ENCODE results near the gene NFATC2.
"Not testable (repeated sequence)": the region's sequence is repeated elsewhere in the genome, so short reads cannot be mapped to it uniquely, and the experiment has no call there.

The NFATC2 gene

DNA sequence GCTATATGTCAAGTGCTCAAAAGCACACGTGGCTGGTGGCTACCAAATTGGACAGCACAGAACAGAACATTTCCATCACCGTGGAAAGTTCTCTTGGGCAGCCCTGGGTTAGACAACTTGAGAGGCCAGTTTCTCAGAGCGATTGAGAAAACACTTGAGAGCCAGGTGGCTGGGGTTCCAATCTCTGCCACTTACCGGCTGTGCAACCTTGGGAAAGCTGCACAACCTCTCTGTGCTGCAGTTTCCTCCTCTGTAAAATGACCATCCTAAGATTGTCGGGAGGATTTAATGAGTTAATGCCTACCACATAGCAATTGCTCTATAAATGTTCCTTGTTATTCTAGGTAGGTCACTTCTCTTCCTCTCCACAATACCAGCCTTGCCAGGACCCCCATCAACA lies 25.1 kb upstream of the NFATC2 start:
- DNase-seq (ENCODE audit: low read depth): no peak

DNA sequence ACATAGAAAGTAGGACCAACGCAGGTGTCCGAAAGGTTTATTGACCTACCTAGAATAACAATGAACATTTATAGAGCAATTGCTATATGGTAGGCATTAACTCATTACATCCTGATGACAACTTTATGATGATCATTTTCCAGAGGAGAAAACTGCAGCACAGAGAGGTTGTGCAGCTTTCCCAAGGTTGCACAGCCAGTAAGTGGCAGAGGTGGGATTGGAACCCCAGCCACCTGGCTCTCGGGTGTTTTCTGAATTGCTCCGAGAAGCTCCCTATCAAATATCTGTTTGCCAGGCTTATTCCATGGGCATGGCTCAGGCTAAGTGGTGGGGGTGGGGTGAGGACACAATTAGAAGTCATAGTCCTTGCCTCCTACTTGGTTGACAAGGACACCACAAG lies 24.1 kb upstream of the NFATC2 start:
- DNase-seq (ENCODE audit: low read depth): no peak

DNA sequence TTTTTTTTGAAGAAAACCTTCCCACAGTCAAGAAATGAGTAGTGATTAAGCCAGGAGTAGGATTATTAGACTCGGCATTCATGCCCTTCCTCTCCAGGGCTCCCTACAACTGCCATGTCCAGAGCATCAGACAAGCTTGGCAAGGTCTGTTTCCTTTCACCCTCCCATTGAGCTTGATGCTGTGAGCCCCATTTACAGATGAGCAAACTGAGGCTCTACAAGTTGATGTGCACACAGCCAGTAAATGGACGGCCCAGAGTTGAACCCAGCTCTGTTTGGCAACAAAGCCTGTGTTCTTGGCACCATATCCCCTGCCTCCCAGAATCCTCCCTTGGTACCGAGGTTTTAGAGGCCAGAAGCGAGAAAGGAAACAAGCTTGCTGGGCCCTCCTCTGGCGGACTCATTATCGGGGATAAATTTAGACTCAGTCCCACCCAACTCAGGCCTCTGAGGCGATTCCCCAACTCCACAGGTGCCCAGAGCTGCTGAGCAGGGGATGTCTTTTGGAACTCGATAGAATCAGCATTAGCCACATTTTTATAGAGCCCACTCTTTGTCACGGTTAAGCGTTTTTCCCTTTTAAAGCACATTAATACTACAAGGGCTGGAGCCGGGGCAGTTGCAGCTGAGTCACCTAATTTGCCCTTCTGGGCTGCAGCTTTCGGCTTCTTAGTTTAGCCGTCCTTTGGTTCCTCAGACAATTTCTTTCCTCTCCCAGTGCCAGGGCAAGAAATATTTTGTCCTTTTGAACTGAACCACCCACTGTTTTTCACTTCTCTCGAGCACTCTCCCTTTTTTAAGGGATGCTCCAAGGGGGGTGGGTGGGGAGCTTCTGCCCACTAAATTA lies 23.0 kb upstream of the NFATC2 start:
- DNase-seq (ENCODE audit: low read depth): no peak

DNA sequence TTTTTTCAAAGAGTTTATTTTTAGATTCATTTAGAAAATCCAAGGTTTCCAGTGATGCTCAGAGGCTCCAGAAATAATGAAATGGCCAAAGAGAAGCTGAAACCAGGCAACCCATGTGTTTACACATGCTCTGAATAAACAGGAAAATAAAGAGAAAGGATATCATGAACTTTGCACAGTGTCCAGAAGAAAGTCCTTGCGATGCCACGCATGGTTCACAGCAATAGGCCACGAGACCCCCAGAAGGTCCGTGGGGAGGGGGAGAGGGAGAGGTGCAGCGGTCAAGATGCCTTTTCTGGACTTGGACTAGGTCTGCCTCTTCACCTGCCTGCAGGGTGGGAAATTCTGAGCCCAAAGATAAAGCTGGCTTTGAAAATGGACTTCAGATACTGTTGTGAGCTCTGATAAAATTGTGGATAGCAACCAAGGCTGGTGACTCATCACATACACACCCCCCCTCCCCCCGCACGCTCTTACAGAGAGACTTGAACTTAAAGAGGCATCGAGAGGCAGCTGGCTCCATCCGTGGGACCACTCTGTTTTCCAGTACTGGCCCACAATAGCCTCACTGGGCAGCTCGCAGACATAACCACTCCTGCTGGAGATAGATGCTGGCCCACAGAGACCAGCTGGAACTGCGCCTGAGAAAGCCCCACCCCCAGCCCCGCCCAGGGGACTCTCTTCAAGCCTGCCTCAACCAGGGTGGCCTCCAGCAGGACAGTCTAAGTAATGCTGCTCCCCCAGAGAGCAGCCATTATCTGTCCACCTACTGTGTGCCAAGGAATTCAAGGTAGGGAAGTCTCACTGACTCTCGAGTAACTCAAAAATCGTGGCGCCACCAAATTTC lies 21.2 kb upstream of the NFATC2 start:
- no peak for DNase-seq (ENCODE audit: low read depth)

DNA sequence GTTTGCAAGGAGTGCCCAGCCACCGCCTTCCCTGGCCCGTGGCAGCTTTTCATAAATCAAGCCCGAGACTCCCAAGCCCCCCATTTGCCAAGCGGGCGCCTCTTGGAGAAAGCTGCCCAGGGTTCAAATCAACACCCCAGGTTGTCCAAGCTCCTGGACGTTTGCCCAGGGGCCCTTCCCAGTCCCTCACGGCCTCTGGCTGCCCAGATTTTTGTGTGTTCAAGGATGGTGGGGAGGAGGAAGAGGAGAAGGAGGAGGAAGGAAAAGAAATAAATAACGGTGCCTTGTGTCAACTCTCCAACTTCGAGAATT lies 20.6 kb upstream of the NFATC2 start:
- no peak for DNase-seq (ENCODE audit: low read depth)

DNA sequence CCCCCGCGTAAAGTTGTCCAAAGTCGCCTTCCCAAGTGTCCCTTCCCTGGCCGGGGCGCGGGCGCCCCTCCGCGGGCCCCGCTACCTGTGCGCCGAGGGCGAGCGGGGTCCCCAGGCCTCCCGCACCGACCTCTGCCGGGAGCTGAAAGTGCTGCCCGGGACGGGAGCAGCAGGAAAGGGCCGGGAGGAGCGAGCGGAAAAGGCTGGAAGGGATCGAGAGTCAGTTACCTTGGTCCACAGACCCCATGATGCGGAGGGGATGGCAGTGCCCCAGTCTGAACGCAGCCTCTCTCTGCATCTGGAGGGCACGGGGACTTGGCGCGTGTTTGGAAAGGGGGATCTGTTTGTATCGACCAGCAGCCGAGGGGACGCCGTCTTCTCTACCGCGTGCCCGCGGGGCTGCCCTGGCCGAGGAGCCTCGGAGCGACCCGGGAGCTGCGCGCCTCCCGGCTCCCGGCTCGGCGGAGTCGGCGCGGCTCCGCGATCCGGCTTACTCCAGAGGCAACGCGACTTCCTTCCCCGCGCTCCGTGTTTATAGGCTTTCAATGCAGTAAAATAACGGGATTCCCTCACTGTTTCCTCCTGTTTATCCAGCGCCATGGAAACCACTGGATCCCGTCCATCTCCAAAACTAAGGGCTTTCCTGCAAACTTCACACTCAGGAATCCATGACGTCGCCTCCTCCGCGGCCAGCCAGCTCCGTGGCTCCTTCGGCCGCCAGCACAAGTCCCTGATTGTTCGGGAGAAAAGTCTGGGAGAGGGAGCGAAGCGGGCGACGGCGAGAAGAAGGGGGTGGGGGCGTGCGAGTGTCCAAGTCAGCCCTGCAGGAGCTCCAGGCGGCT lies 20.0 kb upstream of the NFATC2 start:
- DNase-seq (ENCODE audit: low read depth): no peak

DNA sequence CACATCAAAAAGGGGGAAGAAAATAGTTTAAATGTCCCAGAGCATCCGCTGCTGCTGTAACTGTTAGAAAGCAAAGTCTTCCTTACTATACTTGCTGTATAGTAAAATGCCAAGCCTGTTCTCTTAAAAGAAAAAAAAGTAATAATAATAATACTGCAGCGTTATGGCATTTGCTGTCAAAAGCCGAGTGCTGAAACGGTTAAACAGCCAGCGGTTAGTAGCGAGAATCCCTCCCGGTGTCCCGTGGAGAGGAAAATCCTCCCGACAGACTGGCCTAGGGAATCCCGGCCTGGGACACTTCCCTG lies 19.5 kb upstream of the NFATC2 start:
- DNase-seq (ENCODE audit: low read depth): no peak

DNA sequence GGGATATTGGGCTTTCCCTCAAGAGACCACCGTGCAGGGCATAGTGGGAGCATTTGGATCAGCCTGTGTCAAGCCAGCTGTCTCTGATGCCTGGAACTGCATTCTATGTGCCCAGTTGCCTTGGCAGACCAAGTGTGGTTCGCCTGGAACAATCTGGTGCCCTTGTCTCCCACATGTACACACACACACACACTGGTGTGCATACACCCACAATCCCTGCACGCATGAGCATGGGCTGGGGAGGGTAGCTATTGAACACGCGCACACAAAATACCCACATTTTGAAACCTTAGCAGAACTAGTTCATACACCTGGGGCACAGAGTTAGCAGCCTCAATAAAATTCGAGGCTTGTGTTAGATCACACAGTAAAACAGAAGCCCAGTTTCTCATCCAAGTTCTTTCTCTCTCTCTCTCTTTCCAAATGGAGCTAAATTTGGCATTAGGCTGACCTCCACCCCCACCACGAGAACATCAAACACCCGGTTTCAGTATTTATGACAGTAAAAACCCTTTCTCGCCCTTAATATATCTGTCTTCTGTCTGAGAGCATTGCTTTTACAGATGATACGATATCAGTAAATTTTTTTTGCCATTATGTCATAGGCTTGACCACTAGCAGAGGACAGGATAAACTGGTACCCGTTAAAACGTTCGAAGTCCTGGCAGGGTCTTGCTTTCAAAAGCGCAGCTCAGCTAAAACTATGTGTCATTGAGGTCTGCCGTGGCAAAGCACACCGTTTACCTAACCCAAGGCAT lies 18.2 kb upstream of the NFATC2 start:
- DNase-seq (ENCODE audit: low read depth): no peak

DNA sequence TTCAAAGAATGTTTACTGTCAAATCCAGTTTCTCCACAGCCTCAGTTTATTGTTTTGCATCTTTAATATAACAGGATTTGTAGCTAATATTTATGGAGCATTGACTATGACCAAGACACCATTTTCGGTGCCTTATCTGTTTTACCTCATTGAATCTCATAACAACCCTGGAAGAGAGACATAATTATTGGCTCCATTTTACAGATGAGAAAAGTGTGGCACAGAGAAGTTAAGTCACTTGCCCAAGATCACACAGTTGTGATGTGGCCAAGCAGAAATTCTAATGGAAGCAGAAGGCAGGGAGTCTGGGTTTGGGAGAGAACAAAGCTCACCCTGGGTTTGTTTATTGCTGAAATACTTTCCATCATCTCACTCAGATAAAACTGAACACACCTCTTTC lies 17.5 kb upstream of the NFATC2 start:
- DNase-seq (ENCODE audit: low read depth): no peak

DNA sequence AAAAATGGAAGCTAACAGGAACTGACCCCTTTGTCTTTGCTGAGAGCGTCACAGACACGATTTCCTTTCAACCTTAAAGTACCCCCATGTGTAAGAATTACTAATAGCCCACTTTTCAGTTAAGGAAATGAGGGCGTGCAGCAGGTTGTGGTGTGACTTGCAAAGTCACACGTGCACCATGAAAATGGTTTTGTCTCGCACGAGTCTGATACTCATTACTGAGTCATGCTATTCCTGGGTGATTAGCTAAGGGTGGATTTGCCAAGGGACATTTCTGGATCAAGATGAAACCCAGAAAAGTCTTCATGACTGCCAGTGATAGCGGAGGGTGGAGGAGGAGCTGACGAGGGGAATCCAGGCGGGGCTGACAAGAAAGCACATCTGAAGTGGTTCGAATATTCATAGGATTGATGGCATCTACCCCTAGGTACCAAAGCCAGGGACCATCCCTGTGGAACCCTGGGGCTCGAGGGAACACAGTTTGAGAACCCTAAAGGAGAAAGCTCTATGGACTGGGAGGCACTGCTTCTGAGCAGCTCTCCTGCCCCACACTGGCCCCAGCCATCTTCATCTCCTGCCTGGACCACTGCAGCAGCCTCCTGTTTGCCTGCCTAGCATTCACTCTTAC lies 12.1 kb upstream of the NFATC2 start:
- DNase-seq (ENCODE audit: low read depth): no peak

DNA sequence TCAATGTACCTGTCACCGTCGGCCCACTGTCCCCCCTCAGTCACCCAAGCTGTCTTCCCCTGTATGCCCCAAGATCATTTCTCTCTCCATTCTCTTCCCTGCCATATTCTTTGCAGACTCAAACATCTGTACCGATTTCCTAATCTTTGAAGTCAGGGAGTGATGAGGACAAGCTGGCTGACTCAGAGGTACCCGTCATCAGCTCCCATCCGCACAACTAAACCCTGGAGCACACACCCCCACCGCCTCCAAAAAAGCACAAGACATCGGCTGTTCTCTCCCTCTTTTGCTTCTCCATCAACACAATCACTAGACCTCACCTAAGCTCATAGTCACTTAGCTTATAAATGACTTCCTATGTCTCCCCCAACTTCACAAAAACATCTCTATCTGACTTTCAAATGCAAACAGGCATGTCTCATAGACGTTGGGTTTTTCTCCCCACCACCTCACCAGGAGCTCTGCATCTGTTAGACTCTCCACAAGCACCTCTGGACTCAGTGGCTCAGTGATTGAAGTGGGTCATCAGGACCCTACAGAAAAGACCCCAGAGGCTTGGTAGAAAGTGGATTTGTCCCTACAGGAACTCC lies 11.5 kb upstream of the NFATC2 start:
- DNase-seq (ENCODE audit: low read depth): no peak

DNA sequence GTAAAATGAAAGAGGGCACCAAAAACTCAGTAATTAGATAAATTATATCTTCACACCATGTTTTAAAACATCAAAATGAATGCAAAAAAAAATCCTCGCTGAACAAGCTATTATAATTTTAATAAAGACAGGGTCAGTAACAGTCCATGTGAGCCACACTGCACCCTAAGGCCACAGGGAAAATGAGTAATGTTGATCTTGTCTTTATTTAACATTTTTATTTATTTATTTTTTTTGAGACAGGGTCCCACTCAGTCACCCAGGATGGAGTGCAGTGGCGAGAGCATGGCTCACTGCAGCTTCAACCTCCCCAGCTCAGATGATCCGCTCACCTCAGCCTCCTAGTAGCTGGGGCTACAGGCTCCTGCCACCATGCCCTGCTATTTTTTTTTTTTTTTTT lies 8.7 kb upstream of the NFATC2 start:
- DNase-seq (ENCODE audit: low read depth): no peak

DNA sequence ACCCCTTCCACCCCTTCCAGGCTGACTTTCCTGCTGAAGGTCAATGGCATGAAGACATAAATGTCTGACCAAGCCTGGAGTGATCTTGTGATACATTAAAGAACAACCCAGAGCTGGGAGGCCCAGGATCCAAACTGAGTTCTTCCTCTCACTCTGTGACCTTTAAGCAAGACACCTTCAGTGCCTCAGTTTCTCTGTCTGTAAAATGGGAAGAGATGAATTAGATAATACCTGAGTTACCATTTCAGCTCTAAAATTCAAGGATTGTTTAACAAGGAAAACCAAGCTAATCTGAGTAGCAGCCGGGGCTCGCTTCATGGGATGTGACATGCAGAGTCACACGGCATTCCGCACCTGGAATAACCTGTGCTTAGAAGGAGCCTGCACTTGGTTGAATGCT lies 7.0 kb upstream of the NFATC2 start:
- no peak for DNase-seq (ENCODE audit: low read depth)

DNA sequence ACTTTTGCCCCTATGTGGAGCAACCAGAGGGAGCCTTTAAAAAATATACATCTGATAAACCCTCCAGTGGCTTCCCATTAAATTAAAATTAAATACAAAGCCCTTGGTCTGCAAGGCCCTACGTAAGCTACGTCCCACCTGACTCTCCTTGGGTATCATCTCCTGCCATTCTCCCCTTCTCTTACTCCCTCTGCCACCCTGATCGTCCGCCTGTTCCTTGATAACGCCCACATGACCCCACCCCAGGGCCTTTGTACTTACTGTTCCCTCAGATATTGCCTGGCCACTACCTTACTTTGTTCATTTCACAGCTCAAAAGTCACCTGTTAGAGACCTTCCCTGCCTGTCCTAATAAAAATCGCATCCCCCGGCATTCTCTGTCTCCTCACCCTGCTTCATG lies 5.4 kb upstream of the NFATC2 start:
- DNase-seq (ENCODE audit: low read depth): no peak

DNA sequence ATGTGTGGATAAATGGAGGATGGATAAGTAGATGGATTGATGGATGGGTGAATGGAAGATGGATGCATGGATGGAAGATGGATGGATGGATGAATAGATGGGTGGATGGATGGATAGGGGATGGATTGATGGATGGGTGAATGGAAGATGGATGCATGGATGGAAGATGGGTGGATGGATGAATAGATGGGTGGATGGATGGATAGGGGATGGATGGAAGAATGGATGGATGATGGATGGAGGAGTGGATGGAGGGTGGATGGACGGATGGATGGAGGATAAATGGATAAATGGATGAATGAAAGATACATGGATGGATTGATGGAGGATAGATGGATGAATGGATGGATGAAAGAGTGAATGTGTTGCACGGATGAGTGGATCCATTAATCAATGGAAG lies 3.0 kb upstream of the NFATC2 start:
- DNase-seq (ENCODE audit: low read depth): no peak

DNA sequence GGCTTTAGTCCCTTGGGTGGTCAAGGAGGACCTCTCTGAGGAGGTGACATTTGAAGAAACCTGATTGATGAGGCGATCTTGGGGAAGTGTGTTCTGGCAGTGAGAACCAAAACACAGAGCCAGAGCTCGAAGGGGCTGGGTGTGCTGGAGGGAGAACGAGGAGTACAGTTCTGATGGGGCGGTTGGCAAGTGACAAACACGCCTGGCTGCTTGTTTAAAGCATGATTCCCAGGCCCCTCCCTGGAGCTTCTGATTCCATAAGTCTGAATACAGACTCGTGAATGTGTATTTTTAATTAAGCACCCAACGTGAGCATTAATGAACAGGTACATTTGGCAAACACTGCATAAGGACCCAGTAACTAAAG lies 886 bp upstream of the NFATC2 start:
- no peak for DNase-seq (ENCODE audit: low read depth)

DNA sequence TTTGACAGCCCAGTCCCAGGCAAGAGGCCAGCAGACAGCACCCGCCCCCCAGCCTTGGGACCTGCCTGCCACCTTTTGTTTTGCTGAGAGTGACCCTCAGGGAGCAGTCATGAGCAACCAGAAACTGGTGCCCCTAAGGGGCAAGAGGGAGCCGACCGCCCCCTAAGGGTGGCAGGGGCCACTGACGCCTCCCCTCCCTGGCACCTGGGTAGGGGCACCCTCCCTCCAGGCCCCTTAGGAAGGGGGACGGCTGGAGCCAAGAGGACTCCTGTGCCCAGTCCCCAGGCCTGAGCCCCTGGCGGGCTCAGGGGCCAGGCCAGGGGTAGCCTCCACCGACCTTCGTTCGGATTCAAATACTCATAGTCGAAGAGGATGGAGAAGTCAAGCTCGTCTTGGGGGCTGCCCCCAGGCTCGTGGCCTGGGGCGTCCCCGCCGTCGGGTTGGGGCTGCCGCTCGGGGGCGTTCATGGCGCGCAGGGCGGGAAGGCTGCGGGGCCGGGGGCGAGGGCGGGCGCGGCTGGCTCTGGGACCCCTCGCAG lies 417 bp downstream of the NFATC2 start:
- DNase-seq (ENCODE audit: low read depth): no peak

DNA sequence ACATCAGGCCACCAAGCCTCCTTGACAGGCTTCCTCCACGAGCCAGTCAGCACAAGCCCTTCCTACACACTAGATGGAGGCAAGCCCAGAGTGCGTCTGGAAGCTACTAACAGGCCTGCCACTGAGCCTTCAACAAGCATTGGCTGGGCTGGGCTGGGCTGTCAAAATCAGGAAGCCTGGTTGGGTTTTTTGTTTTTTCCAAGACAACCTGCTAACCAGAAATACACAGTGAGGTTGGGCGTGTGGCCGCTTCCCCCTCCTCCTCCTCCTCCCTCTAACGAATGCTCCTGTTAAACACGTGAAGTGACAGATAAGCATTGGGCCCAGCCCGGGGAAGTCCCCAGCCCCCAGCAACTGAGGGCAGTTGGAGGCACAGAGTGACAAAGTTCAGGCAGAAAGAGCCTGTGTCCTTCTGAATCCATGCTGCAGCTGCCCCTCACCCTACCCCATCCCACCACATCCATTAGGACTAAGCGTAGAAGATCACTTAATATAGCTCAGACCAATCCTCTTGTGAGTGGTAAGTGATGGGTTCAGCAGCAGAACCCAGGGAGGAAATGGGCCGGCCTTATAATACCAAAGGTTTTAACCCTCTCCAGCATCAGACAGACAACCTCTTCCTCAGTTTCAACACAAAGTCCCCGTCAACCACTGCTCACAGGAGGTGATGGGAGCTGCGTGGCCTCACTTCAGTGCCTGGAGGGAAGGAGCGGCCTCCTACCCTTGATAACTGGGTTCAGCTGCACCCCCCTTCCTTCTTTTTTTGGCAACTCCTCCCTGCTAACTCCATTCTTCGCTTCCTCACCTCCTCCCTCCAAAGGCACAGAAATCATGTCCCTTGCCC lies 1.1 kb downstream of the NFATC2 start:
- DNase-seq (ENCODE audit: low read depth): peak; percentile 66

DNA sequence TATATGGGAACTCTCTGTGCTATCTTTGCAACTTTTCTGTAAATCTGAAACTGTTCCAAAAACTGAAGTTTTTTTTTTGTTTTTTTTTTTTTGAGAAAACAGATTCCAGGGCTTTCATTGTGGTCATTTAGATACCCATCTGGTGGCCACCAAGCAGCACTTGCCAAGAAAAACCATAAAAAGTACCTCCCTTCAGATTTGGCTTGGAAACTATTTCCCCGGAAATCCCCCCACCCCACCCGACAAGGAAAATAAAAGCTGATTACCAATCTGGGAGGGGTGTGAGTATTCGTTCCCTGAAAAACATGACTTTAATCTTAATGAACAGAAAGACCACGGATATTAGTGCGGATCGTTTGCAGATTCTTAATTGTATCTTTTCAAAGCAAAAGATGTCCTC lies 1.9 kb downstream of the NFATC2 start:
- DNase-seq (ENCODE audit: low read depth): no peak

DNA sequence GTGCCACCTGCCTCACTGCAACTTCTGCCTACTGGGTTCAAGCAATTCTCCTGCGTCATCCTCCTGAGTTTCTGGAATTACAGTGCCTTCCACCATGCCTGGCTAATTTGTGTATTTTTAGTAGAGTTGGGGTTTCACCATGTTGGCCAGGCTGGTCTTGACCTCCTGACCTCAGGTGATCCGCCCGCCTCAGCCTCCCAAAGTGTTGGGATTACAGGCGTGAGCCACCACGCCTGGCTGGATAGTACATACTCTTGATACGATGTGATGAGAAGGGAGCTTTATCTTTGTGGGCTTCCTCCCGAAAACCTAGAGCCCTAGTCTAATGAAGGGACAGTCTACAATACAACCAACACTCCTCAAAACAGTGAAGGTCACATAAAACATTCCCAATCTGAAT lies 2.4 kb downstream of the NFATC2 start:
- DNase-seq (ENCODE audit: low read depth): not testable (repeated sequence)
